NCI-H2029 treated with DMSO at 0.1 percent for 48 hours (cell line): Measurements from ENCODE around the gene SIAH3.

Experiments used
- DNase-seq: peaks from one replicate; lab custom pipeline; 2025; lab: John Stamatoyannopoulos, UW

Gene SIAH3

DNA sequence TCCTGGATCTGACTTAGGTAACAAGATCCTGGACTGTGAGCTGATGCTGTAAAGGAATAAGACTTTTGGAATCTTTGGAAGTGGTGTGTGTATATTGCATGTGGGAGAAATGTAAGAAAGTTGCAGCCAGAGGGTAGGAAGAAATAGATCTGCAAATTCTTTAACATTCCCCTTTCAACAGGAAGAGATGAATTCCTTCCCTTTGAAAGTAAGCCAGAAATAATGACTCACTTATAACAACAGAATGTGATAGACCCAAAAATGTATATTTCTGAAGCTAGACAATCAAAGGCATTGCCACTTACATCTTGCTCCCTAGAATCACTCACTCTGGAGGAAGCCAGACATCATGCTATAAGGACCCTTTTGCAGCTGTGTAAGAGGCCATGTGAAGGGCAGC, 9.8 kb upstream of the SIAH3 start:
- no peak for DNase-seq

DNA sequence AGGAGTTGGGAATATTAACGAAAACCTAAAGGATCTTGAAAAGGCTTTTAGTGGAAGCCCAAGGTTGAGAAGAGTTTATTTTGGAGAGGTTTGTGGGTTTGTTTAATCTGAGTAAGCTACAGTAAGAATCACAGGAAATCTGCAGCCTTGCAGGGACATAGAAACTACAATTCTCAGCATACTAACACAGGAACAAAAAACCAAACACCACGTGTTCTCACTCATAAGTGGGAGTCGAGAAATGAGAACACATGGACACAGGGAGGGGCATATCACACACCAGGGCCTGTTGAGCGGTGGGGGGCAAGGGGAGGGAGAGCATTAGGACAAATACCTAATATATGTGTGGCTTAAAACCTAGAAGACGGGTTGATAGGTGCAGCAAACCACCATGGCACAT, 8.7 kb upstream of the SIAH3 start:
- no peak for DNase-seq

DNA sequence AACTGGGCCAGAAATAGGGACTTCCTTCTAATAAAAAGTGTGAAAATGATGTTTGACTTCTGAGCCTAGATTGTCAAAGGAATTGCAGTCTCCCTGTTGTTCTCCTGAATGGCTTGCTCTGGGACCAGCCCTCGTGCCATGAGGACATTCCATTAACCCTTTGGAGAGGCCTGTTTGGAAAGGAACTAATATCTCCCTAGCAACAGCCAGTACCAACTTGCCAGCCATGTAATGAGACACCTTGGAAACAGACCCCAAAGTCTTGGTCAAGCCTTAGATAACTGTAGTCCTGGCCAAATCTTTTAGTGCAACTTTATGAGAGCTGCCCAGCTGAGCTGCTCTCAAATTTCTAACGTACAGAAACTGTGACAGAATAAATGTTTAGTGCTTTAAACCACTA, 8.2 kb upstream of the SIAH3 start:
- no peak for DNase-seq

DNA sequence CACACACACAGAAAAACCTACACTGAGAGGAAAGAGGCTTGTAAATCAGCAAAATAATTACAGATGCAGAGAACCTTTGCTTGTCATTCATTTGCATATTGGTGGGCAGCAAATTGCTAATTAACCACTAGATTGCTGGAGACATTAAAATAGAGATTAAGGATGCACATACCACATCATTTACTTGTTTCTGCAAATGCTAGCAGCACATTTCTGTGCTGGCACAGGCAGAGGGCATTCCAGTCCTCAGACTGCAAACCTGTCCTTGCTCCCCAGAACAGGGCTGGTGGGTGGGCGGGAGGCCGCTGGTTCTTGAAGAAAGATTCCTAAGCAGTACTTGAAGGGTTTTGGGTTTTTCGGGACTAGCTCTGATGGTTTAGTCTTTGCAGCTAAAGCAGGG, 941 bp upstream of the SIAH3 start:
- DNase-seq: no peak

DNA sequence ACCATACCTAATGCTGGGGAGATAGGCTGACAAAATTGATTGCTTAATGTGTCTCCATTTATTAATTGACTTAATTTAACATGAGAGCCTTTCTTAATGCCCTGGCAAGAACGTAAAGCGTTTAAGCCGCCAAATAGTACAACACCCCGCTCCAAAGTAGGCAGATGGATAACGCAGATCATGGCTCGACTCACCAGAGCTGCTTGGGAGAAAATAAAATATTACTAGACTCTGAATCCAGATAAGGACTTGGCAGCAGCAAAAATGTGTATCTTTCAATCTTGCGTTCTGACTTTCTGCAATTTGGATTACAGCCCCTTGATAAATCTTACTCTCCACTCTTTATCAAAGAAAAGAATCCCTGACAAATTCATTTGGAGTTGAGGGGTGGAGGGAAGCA, 403 bp upstream of the SIAH3 start:
- DNase-seq: no peak

DNA sequence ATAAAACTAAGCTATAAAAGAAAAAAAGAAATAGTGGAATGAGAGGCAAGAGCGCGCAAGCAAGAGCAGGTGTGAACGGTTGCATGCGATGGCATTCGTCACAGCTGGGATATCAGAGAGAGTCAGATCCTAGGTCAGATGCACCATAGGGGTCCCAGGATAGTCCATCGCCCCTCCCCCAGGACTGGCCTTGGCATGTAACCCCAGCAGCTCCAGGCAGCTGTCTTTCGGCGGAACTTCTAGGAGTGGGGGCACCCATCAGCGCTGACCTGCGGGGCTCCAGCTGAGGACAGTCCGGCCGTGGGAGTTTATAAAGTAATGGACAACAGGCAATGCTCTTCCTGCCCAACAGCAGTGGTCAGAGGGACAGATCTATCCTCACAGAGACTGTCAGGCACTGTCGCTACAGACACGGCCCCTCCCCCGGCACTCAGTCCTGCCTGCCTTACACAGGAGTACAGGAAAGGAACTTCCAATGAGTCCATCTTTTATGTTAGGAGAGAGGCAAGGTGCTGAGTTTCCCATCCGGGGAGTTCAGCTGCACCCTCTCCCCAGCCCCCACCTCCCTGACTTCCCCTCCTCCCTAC, 1.4 kb downstream of the SIAH3 start:
- DNase-seq: no peak

DNA sequence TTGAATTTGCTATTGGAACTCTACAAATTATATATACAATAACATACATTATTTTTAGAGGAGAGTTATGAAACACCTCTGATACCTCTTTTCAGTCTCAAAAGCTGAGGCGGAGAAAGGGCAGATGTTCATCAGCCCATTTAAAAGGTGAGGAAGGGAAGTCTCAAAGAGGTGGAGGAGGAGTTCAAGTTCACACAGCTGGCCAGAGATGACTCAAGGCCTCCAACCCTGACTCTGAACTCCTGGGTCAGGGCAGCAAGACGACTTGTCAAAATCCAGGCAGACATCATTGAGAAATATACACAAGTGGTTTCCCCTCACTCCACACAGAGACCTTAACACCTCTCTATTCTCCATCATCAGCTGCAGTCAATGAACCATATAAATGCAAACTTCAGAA, 2.1 kb downstream of the SIAH3 start:
- no peak for DNase-seq

DNA sequence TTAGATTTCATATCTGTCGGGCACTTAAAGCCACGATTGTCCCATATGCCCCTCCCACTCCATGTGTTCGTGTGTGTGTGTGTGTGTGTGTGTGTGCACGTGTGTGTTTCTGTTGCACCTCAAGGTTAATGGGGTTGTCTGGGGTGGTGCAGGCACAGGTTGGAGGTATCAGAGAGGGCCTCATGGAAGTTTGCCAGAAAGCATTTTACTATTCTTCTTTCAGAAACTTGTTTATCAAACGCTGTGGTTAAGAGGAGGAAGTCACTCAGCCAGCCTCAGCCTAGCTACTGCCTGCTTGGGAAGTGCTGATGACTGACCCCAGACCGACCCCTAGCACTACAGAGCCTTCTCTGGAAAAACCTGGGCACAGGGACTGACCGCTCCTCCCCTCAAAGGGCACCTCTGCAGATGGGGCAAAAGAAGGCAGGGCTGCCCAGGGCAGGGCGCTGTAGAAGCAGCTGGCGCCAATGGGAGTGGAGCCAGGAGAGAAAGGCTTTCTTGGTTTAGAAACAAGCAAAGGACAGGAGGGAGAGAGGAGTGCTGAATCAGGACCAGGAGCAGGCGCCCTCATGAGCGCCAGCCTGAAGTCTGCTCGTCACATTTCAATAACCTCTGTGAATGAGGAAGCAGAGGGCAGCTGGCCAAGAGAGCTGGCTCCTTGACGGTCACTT, 3.9 kb downstream of the SIAH3 start:
- DNase-seq: peak; percentile 19

DNA sequence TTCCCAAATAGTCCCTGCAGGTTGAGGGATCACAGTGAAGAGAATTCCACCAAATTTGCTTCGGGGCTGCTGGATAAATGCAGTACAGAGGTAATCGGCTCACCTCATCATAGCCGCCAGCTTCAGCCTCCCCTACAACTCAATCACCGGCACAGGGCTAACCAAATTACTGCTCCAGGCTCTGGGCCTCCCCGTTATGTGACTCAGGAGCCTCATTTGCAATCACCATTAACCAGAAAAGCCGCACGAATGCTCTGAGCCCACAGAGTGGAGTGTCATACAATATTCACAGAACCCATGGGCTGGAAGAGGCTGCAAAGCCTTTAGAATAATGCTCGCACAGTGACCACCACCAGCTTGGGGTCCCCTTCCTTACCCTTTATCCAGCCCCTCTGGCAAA, 4.9 kb downstream of the SIAH3 start:
- DNase-seq: no peak

DNA sequence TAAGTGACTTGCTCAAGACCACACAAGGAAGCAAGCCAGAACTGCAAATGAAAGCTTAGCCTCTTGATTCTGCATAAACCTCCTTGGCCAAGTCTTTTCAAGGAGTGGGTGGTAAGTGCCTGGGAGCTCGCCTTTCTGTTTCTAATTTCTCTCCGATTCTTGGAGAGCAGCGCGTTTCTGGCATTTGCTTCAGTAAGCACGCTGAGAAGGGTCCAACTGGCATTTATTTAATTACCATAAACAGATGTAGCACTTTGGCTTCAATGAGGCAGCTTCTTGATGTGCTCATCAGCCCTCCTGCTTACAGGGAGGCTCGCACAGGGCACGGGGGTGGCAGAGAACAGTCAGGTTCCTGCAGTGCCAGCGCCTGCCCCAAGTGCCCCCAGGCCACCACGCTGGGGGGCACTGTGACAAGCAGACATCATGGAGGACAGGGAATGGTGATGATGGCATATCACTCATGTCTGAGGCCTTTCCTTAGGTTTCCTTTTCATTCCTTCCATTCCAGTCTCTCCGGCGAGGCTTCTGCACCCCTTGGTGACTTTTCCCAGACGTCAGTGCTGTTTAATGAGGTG, 13.3 kb downstream of the SIAH3 start:
- DNase-seq: no peak

DNA sequence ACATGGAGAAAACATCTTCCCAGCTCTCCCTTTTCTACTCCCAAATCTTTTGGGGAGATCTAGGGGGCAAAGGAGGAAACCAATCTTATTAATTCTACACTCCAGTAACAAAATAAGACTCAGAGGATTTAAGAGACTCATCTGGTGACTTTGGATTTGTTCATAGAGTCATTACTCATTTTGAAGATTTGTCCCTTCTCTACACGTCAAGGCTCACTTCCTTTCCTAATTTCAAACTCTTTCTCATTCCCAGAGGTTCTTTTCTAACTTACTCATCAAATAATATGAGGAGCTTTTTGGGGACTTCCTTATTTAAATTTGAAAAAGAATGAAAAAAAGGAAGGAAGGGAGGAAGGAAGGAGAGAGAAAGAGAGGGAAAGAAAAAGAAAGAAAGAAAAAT, 14.4 kb downstream of the SIAH3 start:
- DNase-seq: no peak

DNA sequence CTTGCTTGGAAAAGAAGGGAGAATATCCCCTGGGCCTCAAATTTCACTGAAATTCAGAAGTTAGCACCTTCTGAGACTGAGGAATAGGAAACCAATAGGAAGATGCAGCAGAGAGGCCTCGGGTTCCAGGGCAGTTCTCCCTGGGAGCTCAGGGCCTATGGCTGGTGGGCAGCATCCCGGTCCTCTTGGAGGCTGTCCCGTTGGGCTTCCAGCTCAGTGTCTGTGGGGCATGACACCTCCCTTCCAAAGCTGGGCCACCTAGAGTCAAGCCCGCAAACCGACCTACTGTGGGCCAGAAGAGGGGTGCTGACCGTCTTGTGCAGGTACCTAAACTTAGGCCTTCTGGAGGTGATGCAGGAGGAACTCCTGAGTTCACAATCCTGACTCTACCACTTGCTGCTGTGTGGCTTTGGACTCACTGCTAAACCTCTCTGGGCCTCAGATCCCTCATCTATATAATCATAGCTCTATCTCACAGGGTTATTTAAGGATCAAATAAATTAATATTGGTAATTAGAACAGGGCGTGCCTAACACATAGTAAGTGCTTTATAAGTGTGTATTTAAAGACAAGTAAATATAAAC, 17.1 kb downstream of the SIAH3 start:
- no peak for DNase-seq

DNA sequence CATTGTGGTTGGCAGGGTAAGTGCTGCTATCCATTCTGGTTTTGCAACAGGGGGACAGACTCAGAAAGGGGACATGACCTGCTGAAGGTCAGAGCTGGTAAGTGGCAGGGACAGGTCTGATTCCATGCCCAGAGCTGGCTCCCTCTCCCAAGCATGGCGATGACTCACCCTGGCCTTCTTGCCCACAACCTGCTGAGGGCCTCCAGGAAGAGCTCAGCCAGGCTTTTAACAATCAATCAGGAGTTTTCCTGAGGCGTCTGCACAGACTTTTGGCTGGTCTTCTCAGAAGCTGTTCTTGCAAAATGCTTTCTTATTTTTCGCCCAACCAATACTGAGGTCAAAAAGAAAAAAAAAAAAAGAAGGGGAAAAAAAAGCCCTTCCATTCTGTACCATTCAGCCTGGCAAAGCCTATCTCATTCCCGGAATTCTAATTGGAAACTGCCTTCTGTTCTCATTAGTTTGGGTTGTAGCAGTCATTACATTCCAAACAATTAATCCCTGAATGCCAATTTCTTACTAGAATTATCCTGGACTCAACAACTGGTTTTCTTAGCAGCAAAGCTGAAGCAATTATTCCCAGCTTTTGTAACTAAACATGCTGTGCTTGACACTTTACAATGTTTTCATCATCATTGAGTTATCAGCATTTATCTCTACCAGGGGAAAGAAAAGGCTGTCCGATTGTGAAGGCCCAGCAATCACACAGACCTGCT, 17.7 kb downstream of the SIAH3 start:
- no peak for DNase-seq

DNA sequence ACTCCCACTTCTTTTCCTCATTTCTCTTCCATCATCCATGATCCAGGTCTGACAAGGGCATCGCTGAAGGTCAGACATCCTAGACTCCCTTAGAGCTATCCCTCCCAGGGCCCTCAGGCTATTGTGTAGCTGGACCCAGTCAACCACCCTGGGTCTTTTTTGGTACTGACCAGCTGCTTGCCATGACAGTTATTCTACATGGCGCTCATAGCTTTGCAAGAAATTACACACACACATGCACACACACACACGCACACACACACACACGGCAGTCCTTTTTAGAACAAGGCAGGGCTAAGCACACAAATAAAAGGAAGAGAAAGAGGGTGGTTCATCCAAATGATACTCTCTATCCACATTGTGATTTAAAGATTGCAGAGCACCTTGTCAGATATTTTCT, 18.3 kb downstream of the SIAH3 start:
- no peak for DNase-seq

DNA sequence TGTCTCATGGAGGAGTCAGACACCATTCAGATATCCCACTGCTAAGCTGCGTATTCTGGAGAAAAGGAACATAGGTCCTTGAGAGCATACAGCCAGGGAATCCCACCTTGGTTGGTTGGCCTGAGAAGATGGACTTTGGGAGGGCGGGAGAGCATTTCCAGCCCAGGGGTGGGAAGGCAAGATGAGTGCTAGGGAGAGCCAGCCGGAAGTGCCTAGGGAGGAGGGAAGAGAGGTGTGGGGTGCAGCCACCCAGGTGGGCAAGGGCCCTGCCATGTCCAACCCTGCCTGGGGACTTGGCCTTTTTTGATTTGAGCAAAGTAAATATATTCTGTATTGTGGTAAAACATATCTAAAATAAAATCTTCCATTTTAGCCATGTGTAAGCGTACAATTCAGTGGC, 19.7 kb downstream of the SIAH3 start:
- DNase-seq: no peak

DNA sequence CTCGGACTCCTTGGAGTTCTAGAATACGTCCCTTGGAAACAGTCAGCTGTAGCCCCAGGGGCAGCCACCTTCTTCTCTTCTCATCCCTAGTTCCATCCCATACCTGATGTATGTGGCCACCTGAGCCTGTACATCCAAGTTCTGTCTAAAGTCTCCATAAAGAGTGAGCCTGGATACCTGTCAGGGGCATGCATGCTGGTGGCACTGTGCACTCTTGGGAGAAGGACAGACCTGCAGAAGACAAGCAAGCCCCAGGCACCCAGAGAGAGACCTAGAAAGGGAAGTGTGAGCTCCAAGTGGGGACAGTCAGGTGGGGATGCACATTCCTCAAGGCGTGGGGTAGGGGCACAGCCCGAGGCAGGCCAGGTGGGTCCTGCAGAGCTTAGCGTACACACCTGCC, 21.4 kb downstream of the SIAH3 start:
- no peak for DNase-seq

DNA sequence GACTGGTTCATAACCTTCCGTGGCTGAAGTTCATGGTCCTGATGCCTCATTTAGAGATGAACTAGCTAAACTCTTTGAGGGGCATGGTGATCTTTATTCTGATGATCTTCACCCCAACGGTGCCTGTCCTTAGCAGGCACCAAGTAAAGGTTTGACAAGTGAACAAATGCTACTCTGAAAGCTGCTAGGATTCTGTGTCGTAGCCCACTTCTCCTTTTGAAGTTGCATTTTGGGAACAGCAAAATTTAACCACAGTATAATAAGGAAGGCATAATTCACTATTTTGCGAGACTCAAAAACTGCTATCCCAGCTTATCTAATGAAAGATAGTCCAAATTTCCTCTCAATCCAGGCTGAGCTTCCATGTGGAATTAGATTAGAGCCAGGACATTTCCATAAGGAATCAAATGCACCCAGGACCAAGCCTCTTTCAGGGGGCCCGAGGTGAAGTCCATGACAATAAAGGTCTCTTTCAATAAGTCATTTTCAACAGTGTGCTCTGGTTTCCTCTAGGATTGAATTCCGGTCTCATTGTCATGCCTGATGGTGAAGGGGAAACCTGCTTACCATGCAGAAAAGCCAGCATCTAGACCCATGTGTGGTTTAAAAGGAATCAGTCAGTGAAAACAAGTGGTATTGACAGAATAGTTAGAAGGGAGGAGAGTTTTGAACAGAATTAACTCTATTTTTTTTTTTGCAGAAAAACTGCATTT, 23.1 kb downstream of the SIAH3 start:
- DNase-seq: no peak

DNA sequence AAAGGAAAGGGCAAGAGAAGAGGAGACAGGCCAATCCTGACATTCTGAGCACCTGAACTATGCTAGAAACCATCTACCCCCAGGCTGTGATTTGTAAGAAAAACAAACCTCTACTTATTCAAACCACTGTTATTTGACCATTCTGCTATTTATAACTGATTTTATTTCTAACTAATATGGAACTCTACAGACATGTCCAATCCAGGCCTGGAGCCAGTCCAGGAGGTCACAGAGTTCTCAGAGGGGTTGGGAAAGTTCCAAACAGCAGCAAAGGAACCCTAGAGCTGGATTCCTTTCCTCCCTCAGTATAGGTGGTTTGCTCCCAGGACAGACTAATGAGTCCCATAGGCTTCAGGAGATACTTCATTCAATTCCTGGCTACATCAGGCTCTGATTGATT, 24.2 kb downstream of the SIAH3 start:
- DNase-seq: no peak

DNA sequence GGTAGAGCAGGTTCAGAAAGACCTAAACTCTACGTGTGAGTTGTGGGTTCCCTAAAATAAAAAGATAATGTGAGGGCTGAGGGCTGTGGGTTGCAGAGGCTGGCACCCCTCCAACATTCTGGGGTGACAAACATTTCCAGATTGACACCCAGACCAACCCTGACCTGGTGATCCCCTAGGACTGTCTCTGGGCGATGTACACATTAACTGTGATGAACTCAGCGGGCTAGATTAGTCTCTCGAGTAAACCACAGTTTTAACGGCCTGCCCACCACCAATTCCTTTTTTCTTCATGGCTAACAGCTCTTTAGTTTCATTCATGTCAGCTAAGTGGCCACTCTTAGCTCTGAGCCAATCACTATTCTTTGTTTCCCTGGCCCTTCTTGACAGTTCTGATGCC, 24.8 kb downstream of the SIAH3 start:
- no peak for DNase-seq

DNA sequence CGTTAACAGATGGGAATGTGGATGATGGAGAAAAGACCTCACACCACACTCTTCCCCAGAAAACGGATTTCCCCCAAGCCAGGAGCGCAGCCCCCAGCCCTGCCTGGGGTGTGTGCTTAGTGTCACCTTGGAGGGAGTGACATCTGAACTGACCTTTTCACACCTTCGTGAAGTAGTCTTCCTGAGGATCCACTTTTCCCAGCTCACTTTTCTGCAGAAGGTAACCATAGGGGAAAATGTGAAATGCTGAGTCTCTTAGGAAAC, 26.2 kb downstream of the SIAH3 start:
- DNase-seq: no peak

DNA sequence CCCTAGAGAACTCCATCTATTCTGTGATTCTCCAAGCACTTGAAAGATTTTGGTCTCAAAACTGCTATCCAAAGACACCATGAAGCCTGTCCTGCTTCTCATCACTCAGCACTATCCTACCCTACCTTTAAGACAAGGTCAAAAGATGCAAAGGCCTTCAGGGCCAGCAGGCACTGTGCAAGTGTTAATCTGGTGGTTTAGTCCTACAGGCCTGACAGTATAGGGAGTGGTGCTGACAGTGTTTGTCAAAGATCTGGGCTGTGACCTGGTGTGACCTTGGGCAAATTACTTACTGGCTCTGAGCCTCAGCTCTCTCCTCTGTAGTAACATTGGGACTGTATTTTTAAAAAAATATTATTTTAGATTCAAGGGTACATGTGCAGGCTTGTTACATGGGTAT, 28.0 kb downstream of the SIAH3 start:
- DNase-seq: no peak

DNA sequence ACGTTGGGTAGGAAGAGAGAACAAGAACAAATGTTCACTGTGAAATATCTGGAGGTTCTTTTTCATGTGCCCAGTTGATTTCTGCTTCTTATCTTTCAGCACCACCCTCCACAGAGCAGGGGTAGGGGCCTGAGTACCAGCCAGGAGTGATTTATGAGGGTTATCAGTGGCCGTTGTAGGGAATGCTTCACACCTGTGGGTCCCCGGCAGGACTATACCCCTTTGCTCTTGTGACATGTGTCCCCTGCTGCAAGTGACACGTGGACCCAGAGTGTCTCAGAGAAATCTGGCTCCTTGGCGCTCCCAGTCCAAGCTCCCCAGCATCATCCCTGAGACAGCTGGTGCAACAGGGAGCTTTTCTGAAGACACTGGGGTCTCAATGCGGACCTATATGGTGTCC, 29.7 kb downstream of the SIAH3 start:
- no peak for DNase-seq
